HL-60 (cell line): ENCODE measurements around the gene TEAD2.

ENCODE experiments used
- CTCF ChIP-seq: IDR thresholded peaks from one replicate; pipeline ENCODE4 v1.5.1; 2011; ENCODE audit warnings: low read length, control low read depth, inconsistent platforms; ENCODE audit not compliant: insufficient read depth
- GABPA ChIP-seq: IDR thresholded peaks from 2 replicates; pipeline ENCODE4 v1.6.1; 2012; ENCODE audit warnings: low read depth
- POLR2AphosphoS5 ChIP-seq: IDR thresholded peaks from 2 replicates; pipeline ENCODE4 v1.6.1; 2012; ENCODE audit warnings: low read depth

- TF ChIP-seq CTCF (no peak), POLR2AphosphoS5 (no peak), GABPA (no peak)
Observed at GRCh38 chr19:49301866-49302252, 60.4 kb downstream of the TEAD2 start.
